HFFc6 (cell line): Measurements from ENCODE around the gene ZNF618. TPM values are rescaled to one million over a fixed set of nuclear protein-coding genes. Genes with fewer than 3 reads are reported as not detected.

Experiments
- DNase-seq: peaks from one replicate; pipeline ENCODE4 v3.0.0-alpha.2; 2018
- H3K27ac Mint-ChIP-seq: 2 replicates; pipeline ENCODE4 v1.8.0; 2020; ENCODE audit warnings: mild to moderate bottlenecking, mixed read lengths
- H3K27me3 Mint-ChIP-seq: 2 replicates; pipeline ENCODE4 v1.8.0; 2021; ENCODE audit warnings: mild to moderate bottlenecking, moderate library complexity, mixed read lengths; ENCODE audit not compliant: insufficient read depth
- H3K36me3 Mint-ChIP-seq: 2 replicates; pipeline ENCODE4 v1.8.0; 2021; ENCODE audit warnings: low read depth, mixed read lengths
- H3K4me1 Mint-ChIP-seq: 2 replicates; pipeline ENCODE4 v1.8.0; 2020; ENCODE audit warnings: low read depth, mixed read lengths
- H3K4me3 Mint-ChIP-seq: 2 replicates; pipeline ENCODE4 v1.8.0; 2020; ENCODE audit warnings: mild to moderate bottlenecking, moderate library complexity, mixed read lengths
- H3K9me3 Mint-ChIP-seq: 2 replicates; pipeline ENCODE4 v1.8.0; 2020; ENCODE audit warnings: mild to moderate bottlenecking, mixed read lengths
- CTCF ChIP-seq: fragments of 200-600 bp; sonication (generic); IDR thresholded peaks from 2 replicates; pipeline ENCODE4 v1.5.0; 2021; ENCODE audit warnings: antibody characterized with exemption, mild to moderate bottlenecking
- total RNA-seq, 6 experiments: library from RNA; stranded (reverse); fragmentation: NEBNext Ultra II Directional; extraction: Animal tissue kit (Norgen Biotek cat#: 25700); gene quantifications; 2 replicates in 1 of 6; 3 replicates in 5 of 6; pipeline ENCODE4 v1.2.3, GENCODE V29; 2021

Gene ZNF618
- total RNA-seq, 6 experiments from 2014 or later: 9.4 to 13.6 (median 11.5) TPM

DNA sequence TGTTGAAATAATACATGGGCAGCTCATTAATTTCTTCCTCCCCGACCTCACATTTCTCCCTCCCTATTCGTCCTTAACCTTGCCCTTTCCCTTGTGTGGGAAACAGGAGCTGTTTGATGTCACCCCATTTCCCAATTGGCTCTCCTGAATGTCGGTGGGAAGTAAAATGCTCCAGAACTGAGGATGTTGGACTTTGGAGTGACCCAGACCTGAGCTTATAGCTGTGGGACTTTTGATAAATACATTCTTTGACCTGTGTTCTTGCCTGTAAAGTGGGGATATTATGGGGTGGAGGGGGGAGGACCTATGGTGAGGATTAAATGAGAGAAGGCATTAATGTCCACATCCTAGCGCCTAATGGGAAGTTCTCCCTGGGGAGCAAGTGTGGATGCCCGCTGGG lies 91.3 kb downstream of the ZNF618 start:
- Mint-ChIP-seq H3K36me3 (peaks cover 18% of the 10 kb centered on the region), H3K4me3 (no peak overlapping the region), H3K9me3 (no peaks in the 10 kb centered on the region), H3K27me3 (no peaks in the 10 kb centered on the region), H3K4me1 (peaks cover 8% of the 10 kb centered on the region), H3K27ac (no peak overlapping the region)
- no peak for DNase-seq
- TF ChIP-seq CTCF: no peak

- no peaks in the 10 kb centered on the region for H3K9me3 Mint-ChIP-seq
- peaks cover 15% of the 10 kb centered on the region for H3K4me1 Mint-ChIP-seq
- no peak for DNase-seq
- no peak overlapping the region for H3K4me3 Mint-ChIP-seq
- no peak for TF ChIP-seq CTCF
- no peak overlapping the region for H3K27ac Mint-ChIP-seq
- H3K36me3 Mint-ChIP-seq: peaks cover 18% of the 10 kb centered on the region
- no peaks in the 10 kb centered on the region; the same call in 1 of the 2 replicates for H3K27me3 Mint-ChIP-seq
These were observed 93.2 kb downstream of the ZNF618 start for GRCh38 chr9:113969343-113969742.

DNA sequence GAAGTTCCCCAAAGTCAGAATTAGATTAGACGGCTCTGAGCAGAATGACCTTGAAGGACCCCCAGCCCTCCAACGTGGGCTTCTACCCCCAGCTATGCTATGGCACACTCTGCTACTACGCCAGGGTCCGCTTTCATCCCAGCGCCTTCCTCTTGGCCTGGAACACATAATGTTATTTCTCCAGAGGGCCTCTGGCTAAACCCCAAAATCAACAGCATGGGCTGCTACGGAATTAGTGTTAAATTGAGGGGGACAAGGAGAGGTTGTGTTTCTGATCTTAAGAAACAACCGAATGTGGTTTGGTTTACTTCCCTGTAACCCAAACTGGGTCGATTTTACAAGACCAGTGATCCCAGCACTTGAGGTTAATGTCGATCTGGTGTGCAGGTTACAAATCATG lies 97.1 kb downstream of the ZNF618 start:
- Mint-ChIP-seq H3K36me3 (peaks cover 18% of the 10 kb centered on the region), H3K4me1 (peaks cover 23% of the 10 kb centered on the region), H3K27ac (no peak overlapping the region), H3K27me3 (no peaks in the 10 kb centered on the region; the same call in 1 of the 2 replicates), H3K4me3 (no peak overlapping the region), H3K9me3 (no peaks in the 10 kb centered on the region)
- no peak for DNase-seq
- no peak for TF ChIP-seq CTCF

DNA sequence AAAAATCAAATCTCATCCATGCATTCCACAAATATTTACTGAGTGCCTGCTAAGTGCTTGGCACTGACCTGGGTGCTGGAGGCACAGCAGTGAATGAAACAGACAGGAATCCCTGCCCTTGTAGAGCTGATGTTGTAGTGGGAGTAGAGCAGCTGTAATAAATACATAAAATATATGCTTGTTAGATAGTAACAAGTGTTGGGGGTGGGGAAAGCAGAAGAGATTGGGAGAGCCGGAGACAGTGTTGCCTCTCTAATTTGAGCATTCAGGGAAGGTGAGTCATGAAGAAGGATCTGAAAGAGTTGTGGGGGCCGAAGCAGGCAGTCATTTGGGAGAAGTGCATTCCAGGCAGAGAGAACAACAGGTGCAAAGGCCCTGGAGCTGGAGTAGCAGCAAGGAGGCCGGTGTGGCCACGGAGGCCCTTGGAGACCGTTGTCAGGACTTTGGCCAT lies 97.9 kb downstream of the ZNF618 start:
- Mint-ChIP-seq H3K4me3 (no peak overlapping the region), H3K4me1 (peaks cover 23% of the 10 kb centered on the region), H3K27ac (no peak overlapping the region), H3K36me3 (peaks cover 17% of the 10 kb centered on the region), H3K9me3 (no peaks in the 10 kb centered on the region), H3K27me3 (no peaks in the 10 kb centered on the region; the same call in 1 of the 2 replicates)
- TF ChIP-seq CTCF: no peak
- DNase-seq: peak; percentile 23

DNA sequence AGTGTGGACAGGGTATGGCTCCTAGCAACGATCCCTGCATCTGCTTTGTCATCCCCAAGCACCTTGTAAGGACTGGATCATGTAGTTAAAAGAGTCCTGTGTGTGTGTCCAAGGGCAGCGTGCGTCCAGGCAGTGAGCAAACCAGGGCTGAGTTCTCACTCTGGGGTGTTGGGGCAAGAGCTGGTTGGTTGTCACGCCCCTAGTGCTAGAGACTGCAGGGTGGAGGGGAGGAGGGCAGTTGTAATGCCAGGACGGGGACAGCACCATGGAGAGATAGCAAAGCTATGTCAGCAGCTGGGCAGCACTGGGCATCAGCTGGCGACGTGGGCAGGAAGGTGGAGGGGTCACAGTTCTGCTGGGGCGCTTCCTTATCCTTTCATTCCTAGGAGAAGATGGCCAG lies 100.8 kb downstream of the ZNF618 start:
- no peaks in the 10 kb centered on the region for H3K36me3 Mint-ChIP-seq
- TF ChIP-seq CTCF: no peak
- H3K4me1 Mint-ChIP-seq: peaks cover 23% of the 10 kb centered on the region
- no peak overlapping the region for H3K27ac Mint-ChIP-seq
- no peak overlapping the region for H3K4me3 Mint-ChIP-seq
- H3K27me3 Mint-ChIP-seq: no peaks in the 10 kb centered on the region; the same call in 1 of the 2 replicates
- DNase-seq: no peak
- H3K9me3 Mint-ChIP-seq: no peaks in the 10 kb centered on the region
